HG03439 (cell line): Measurements from ENCODE around the gene NSFL1C.
A peak's percentile ranks its signal among the peaks of the same experiment; 100 is the strongest.

Source experiments
- ATAC-seq: cut with Tn5 transposase; IDR thresholded peaks from one replicate; pipeline ENCODE4 v1.9.1; 2021; ENCODE audit warnings: mild to moderate bottlenecking, moderate library complexity; ENCODE audit not compliant: unreplicated experiment

Gene NSFL1C

GRCh38 chr20:1462834-1463233, 3.8 kb downstream of the NSFL1C start:
- no peak for ATAC-seq

GRCh38 chr20:1462001-1462400, 4.6 kb downstream of the NSFL1C start:
- no peak for ATAC-seq

GRCh38 chr20:1460275-1460674, 6.4 kb downstream of the NSFL1C start:
- no peak for ATAC-seq

- no peak for ATAC-seq
Measured at GRCh38 chr20:1457992-1458391, 8.7 kb downstream of the NSFL1C start.

GRCh38 chr20:1456300-1456699, 10.3 kb downstream of the NSFL1C start:
- no peak for ATAC-seq

- ATAC-seq: no peak
Measured at GRCh38 chr20:1450926-1451491, 15.6 kb downstream of the NSFL1C start.

- ATAC-seq: no peak
Measured at GRCh38 chr20:1449370-1449769, 17.3 kb downstream of the NSFL1C start.

GRCh38 chr20:1448081-1448620, 18.5 kb downstream of the NSFL1C start:
- no peak for ATAC-seq

- ATAC-seq: no peak
Measured at GRCh38 chr20:1446536-1446935, 20.1 kb downstream of the NSFL1C start.

- no peak for ATAC-seq
Measured at GRCh38 chr20:1443085-1443484, 23.6 kb downstream of the NSFL1C start.

- no peak for ATAC-seq
Measured at GRCh38 chr20:1442304-1442703, 24.3 kb downstream of the NSFL1C start.

GRCh38 chr20:1441133-1441532, 25.5 kb downstream of the NSFL1C start:
- no peak for ATAC-seq

- ATAC-seq: no peak
Measured at GRCh38 chr20:1440024-1440423, 26.6 kb downstream of the NSFL1C start.

GRCh38 chr20:1438361-1438760, 28.3 kb downstream of the NSFL1C start:
- ATAC-seq: no peak

GRCh38 chr20:1437235-1437904, 29.3 kb downstream of the NSFL1C start:
- no peak for ATAC-seq

- ATAC-seq: no peak
Measured at GRCh38 chr20:1436263-1436662, 30.4 kb downstream of the NSFL1C start.

GRCh38 chr20:1435337-1435699, 31.3 kb downstream of the NSFL1C start:
- no peak for ATAC-seq

GRCh38 chr20:1434571-1435336, 31.9 kb downstream of the NSFL1C start:
- ATAC-seq: peak; percentile 87

GRCh38 chr20:1431158-1431557, 35.5 kb downstream of the NSFL1C start:
- no peak for ATAC-seq

- no peak for ATAC-seq
Measured at GRCh38 chr20:1430004-1430451, 36.6 kb downstream of the NSFL1C start.

- ATAC-seq: no peak
Measured at GRCh38 chr20:1429143-1429728, 37.4 kb downstream of the NSFL1C start.
